Adipose tissue (tissue), 3 donors: ENCODE data around the gene OPCML. TPM values are rescaled to one million over a fixed set of nuclear protein-coding genes. Genes with fewer than 3 reads are reported as not detected.

ENCODE experiments used
- H3K27ac ChIP-seq: one replicate; pipeline ENCODE4 v1.5.1; 2013; ENCODE audit warnings: low read depth, low read length
- WGBS, 3 donors: extraction: QIAGEN DNeasy Blood & Tissue Kit; methylation state at CpG; one replicate each; pipeline ENCODE4 v1.1.7; 2013; 5-methylcytosine and 5-hydroxymethylcytosine counted together
- polyA plus RNA-seq, 3 donors: library from polyadenylated mRNA; stranded (reverse); fragments of 200-250 nt; gene quantifications; one replicate each; pipeline ENCODE4 v1.2.3, GENCODE V29; 2013
- donor health status: healthy with polysubstance abuse.
- donor health status: Bipolar disorder and iron deficiency.
- donor health status: healthy.

Gene OPCML
- polyA plus RNA-seq, 3 donors = 0.01 to 0.04 TPM; not detected in 1

GRCh38 chr11:132866783-132867545 is 665.3 kb downstream of the OPCML start:
- WGBS, 3 donors = 34 to 46% (median 37%) methylated on average over 5 of the region's 5 CpGs
- H3K27ac ChIP-seq = no peak overlapping the region

GRCh38 chr11:132865623-132866022 is 666.7 kb downstream of the OPCML start:
- 49 to 62% (median 58%) methylated on average over 5 of the region's 5 CpGs for WGBS, 3 donors
- H3K27ac ChIP-seq = no peak overlapping the region

DNA sequence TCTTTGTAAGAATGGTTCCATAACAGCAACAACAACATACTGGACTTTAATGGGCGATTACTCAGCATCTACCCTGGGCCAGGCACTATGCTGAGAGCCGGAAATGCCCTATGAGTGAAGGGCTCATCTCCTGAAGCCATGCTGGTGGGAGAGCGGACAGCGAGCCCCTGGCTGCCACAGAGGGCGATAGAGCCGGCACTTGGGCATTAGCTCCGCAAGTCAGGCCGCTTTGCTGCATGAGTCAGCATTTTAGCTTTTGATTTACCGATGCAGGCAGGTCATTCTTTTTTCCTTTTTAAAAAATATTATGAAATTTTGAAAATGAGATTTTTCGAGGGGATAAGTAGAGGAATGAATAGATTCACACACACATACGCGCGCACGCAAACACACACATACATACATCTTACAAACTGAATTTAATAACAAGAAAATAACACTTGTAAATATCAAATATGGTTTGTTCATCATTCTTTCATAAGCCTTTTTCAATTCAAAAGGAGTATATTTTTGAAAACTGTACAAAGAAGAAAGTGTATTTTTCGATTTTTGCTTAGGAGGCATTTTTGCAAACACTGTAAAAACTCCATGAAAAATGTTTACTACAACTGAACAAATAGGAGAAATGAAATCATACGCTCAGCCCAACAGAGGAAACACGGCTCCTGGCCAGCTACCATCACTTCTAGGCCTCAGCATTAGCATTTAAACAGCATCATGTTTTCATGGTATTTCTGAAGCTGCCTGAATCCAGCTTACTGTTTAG is 667.3 kb downstream of the OPCML start:
- H3K27ac ChIP-seq = no peak overlapping the region
- 80 to 91% (median 85%) methylated on average over 17 of the region's 17 CpGs for WGBS, 3 donors

DNA sequence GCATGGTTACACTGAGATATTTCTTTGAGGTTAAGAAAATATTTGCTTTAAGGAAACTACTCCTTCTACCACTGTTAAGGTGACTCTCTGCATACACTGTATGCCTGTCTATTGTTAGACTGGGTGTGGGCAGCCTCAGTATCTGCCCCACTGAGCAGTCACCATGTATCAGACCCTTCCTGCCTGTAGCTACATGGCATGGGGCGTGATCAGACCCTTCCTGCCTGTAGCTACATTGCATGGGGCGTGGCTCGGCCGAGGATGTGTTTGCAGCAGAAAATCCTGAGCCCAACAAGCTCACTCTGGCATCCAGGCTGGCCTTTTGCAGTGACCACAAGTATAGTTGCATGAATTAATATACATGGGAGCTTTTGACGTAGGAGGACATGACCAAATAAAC is 669.4 kb downstream of the OPCML start:
- H3K27ac ChIP-seq = no peak overlapping the region
- 75 to 89% (median 79%) methylated on average over 5 of the region's 5 CpGs for WGBS, 3 donors

GRCh38 chr11:132862137-132862536 is 670.2 kb downstream of the OPCML start:
- 78 to 91% (median 90%) methylated on average over 5 of the region's 5 CpGs for WGBS, 3 donors
- no peak overlapping the region for H3K27ac ChIP-seq

DNA sequence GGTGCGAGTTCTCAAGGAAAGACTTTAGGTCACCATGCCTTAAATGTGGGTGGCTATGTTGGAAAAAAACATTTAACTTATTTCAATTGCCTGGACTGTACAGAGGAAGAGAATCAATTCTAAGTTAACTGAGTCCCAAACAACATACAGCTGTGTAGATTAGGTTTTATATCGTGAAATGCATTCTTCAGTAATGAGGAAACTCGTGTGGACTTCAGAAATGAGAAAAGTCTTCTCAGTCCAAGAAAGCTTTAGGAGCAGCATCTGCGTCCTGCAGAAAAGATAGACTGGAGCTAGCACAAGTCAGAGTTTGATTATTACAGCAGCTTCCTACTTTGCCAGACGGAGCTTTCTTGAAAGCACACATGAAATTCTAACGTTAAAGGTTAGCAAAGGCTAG is 673.0 kb downstream of the OPCML start:
- 66 to 75% (median 73%) methylated on average over 6 of the region's 6 CpGs for WGBS, 3 donors
- H3K27ac ChIP-seq = no peak overlapping the region

- WGBS, 3 donors = 12 to 15% (median 15%) methylated on average over 5 of the region's 5 CpGs
- no peak overlapping the region for H3K27ac ChIP-seq
Observed at GRCh38 chr11:132858223-132858622, 674.1 kb downstream of the OPCML start.

- WGBS, 3 donors = 76 to 89% (median 81%) methylated on average over 4 of the region's 4 CpGs
Observed at GRCh38 chr11:132856032-132856431, 676.3 kb downstream of the OPCML start.

GRCh38 chr11:132855516-132855915 is 676.8 kb downstream of the OPCML start:
- WGBS, 3 donors = 90 to 97% (median 91%) methylated on average over 3 of the region's 3 CpGs

More at GRCh38 chr11:132856032-132856431, 676.3 kb downstream of the OPCML start:
- H3K27ac ChIP-seq = no peak overlapping the region

DNA sequence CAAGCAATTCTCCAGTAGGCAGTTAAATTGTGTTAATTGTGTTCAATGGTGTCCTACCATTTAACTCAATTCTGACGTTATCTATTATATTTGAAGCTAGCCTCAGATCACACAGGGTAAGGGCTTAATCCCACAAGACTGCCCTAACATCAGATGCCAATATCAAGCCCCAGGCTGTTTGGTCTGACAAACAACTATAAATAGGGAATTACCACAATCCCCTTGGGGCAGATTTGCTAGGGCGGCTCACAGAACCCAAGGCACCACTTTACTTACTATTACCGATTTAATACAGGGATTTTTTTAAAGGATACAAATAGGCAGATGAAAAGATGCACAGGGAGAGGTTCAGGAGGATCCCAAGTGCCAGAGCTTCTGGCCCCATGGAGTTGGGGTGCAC is 678.4 kb downstream of the OPCML start:
- no peak overlapping the region for H3K27ac ChIP-seq
- 78 to 81% (median 81%) methylated on average over 3 of the region's 3 CpGs for WGBS, 3 donors

More at GRCh38 chr11:132855516-132855915, 676.8 kb downstream of the OPCML start:
- no peak overlapping the region for H3K27ac ChIP-seq

DNA sequence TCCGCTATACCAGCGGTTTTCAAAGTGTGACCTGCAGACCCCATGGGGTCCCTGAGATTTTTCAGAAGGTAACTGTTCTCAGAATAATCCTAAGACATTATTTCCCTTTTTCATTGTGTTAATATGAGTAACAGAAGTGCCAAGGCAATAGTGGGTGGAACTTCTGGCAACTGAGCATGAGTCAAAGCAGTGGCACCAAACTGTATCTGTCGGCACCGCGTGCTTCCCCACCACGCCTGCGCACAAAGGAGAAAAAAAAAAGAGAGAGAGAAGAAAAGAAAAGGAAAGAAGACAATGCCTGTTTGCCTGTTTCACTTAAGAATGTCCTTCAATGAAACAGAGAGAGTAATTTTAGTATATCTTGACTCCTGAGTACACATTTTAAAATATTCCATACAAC is 679.9 kb downstream of the OPCML start:
- no peak overlapping the region for H3K27ac ChIP-seq
- 89 to 94% (median 94%) methylated on average over 7 of the region's 7 CpGs for WGBS, 3 donors

- WGBS, 3 donors = 79 to 86% (median 85%) methylated on average over 2 of the region's 2 CpGs
Observed at GRCh38 chr11:132851247-132851646, 681.1 kb downstream of the OPCML start.

DNA sequence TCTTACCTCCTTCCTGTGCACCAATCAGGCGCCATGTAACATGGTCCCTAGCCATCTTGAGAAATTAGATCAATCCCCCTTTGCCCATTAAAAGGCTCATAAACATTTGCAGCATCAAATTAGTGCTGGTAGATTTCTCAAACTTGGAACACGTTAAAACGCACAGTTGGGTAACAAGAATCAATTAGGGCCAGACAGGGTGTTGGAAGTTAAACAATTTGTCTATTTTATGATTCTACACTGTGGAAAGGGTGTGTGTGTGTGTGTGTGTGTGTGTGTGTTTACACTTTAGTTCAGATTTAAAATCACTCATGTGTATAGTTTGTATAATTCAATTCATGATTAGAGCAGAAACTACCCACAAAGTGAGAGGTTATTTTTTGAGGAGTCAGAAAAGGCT is 682.0 kb downstream of the OPCML start:
- WGBS, 3 donors = 78 to 85% (median 84%) methylated on average over 3 of the region's 3 CpGs

More at GRCh38 chr11:132851247-132851646, 681.1 kb downstream of the OPCML start:
- no peak overlapping the region for H3K27ac ChIP-seq

DNA sequence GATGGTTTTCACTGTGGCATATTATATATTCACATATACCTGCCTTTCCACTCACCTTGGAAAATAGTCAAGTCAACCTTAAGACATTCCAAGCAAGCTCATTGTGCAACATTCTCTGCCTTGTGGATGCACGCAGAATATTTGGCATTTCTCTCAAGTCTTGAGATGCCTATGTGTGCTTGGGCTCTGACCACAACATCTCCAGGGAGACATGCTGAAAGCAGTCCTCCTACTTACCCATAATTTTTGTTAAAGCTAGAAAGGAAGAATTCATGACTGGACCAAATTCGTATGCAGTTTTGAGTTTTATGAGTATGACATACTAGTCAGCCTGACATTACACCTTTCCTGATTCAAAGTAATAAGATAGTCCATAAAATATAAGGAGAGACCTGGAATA is 684.0 kb downstream of the OPCML start:
- 57 to 68% (median 60%) methylated on average over 2 of the region's 2 CpGs for WGBS, 3 donors
- no peak overlapping the region for H3K27ac ChIP-seq

More for the DNA sequence above, 682.0 kb downstream of the OPCML start:
- no peak overlapping the region for H3K27ac ChIP-seq

DNA sequence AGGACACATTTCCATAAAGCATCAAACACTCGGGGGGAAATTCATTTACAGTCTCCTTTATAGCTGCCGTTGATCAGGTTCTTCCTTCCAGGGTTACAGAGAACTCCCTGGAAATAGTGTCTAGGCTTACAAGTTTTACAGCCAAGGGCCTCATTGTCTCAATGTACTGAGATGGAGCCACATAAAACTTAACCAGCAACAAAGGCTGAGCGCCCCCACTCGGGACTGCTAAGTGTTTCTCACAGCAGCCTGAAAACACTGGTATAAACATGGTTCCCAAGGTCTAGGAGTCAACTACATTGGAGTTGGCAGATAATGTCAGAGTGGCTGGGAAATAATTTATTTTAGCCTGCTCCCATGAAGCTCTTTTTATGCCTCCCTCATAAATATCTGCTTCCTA is 686.2 kb downstream of the OPCML start:
- WGBS, 3 donors = 71 to 76% (median 74%) methylated on average over 4 of the region's 4 CpGs
- H3K27ac ChIP-seq = no peak overlapping the region

DNA sequence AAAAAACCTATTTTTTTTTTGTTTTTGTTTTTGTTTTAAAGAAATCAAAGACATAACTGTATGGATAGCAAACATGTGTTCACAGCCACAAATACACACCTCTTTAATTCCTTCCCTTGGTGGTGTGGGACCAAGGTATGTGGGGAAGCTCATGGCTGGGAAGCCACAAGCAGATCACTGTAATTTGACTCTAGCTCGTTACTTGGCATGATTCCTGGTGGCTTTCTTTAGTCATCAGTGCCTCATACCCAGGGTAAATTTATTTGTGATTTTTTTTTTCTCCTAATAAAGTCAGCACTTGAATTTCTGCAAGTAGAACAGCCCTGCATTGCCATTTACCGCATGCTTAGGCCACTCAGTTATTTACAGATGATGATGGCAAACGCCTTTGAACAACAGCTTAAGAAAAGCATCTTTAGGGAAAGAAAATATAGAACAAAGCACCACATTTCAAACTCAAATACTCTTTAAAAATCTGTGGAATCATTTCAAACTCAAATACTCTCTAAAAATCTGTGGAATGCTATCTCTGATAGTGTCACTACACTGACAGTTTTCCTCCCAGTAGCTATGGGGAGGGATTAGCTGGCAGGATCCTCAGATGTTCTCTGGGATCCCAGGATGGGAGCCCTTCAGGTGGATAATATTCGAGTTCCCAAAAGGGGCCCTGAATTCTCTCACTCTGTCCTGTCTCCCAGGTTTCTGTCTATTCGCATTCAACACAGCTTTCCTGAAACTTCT is 687.2 kb downstream of the OPCML start:
- 61 to 73% (median 66%) methylated on average over 5 of the region's 5 CpGs for WGBS, 3 donors
- no peak overlapping the region for H3K27ac ChIP-seq

DNA sequence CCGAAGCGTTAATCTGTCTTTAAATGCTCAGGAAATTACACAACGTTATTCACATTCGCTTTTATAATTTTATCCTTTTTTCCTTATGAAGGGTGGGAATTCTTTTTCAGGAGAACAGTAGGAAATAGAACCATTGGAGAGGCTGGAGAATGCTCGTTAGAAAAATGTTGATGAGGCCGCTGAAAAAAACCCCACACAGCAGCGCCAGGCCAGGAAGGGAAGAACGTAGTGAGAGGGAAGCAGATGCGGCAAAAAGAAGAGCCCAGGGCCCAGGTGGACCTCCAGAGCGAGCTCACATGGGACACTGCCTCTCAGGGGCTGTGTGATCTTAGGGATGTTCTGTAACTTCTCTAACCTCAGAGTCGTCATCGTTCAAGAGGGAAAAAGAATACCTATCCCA is 691.6 kb downstream of the OPCML start:
- H3K27ac ChIP-seq = no peak overlapping the region
- WGBS, 3 donors = 76 to 86% (median 78%) methylated on average over 12 of the region's 12 CpGs

DNA sequence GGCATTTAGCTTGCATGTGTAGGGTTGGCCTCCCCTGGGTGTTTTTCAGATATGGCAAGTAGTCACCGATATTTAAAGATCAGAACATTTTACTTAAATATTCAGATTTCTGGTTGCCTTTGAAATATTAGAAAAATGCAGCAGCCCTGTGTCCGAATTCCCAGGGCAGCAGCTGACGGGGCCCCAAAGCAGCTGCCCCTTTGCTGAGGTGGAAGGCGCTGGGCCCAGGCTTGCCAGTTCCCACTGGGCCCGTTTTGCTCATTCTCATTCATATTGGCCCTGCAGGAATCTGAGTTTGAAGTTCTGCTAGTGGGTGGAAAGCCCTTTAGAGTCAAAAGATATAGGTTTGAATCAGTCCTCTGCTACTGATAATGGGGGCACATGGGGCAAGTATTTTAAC is 692.1 kb downstream of the OPCML start:
- WGBS, 3 donors = 52 to 59% (median 57%) methylated on average over 5 of the region's 5 CpGs
- H3K27ac ChIP-seq = no peak overlapping the region
